DMS53 (cell line): Measurements from ENCODE around the gene DLAT.
"Not testable (repeated sequence)": the region's sequence is repeated elsewhere in the genome, so short reads cannot be mapped to it uniquely, and the experiment has no call there.

Experiments
- DNase-seq: peaks from one replicate; lab custom pipeline; 2025; lab: John Stamatoyannopoulos, UW

The DLAT gene

DNA sequence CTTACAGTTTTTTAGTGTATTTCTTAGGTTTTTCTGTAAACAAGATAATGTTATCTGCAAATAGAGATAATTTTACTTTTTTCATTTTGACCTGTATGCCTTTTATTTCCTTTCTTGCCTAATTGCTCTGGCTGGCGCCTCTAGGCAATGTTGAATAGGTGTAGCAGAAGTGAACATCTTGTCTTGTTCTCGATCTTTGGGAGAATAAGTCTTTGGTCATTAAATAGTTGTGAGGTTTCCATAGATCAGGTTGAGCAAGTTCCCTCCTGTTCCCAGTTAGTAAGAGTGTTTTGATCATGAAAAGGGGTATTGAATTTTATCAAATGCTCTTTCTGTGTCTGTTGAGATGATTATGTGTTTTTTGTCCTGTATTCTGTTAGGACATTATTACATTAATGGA is 24.6 kb downstream of the DLAT start:
- no peak for DNase-seq

DNA sequence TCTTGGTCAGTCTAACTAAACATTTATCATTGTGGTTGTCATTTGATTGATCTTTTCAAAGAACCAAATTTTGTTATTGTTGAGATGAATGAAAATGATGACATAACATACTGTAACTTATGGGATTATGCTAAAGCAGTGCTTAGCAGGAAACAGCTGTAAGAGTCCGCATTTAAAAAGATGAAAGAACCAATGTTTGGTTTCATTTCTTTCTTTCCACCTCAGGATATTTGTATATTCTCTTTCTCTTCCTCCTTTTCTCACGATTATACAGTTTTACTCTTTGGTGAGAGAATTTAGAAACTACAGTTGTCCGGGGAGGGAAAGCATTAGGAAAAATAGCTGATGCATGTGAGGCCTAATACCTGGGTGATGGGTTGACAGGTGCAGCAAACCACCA is 25.5 kb downstream of the DLAT start:
- no peak for DNase-seq

DNA sequence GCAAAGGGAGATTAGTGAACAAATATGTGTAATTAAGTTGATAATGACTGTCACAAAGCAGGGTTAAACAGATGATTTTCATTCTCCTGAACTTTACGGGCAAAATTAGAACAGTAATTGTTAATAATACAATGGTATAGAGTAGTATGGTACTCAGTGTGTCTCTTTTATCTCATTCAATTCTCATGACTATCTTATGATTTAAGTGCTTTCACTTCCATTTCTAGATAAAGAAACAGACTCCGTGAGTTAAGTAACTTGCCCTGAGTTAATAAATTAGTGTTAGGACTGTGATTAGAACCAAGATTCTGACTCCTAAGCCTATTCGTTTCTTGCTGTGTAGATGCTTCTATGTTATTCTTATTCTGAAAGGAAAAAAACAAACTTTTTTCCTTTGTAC is 26.6 kb downstream of the DLAT start:
- no peak for DNase-seq

DNA sequence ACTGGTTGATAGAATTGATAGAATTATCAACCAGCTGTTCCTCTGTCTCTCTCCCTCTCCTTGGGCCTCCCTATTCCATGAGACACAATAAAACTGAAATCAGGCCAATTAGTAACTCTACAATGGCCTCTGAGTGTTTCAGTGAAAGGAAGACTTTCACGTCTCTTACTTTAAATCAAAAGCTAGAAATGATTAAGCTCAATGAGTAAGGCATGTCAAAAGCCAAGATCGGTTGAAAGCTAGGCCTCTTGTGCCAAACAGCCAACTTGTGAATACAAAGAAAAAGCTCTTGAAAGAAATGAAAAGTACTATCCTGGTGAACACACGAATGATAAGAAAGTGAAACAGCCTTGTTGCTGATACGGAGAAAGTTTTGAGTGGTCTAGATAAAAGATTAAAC is 32.0 kb downstream of the DLAT start:
- DNase-seq, result no peak

DNA sequence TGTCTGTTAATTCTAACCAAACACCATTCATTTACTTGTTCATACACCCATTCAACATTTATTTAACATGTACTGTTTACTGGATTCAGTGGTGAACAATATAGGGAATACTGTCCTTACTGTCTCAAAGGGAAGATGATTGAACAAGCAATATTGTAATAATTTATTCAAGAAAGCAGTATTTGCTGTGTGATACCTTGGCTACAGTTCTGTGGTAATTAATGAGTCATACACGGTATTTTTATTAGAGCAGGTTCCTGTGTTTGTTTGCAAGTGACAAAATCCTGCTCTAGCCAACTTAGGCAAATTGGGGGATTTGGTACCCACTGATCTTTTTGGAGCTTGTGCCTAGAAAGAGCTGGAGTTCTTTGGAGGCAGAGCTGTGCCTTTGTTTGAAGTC is 32.9 kb downstream of the DLAT start:
- DNase-seq, result no peak

DNA sequence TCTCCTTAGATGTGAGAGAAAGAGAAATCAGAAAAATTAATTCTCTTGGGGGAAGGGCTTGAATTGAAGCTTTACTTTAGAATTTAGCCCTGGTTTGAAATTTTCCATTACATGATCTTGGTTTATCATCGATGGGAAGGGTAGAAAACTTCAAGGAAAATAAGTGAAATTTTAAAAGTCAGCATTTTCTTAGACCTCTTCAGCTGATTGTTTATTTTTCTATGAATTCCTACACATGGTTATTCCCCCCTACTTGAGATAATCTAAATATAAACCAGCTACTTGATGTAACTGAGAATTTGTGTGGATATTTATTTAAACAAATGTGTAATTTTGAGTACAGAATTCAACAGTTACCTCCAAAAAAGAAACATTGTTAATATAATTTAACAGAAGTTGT is 37.7 kb downstream of the DLAT start:
- no peak for DNase-seq

DNA sequence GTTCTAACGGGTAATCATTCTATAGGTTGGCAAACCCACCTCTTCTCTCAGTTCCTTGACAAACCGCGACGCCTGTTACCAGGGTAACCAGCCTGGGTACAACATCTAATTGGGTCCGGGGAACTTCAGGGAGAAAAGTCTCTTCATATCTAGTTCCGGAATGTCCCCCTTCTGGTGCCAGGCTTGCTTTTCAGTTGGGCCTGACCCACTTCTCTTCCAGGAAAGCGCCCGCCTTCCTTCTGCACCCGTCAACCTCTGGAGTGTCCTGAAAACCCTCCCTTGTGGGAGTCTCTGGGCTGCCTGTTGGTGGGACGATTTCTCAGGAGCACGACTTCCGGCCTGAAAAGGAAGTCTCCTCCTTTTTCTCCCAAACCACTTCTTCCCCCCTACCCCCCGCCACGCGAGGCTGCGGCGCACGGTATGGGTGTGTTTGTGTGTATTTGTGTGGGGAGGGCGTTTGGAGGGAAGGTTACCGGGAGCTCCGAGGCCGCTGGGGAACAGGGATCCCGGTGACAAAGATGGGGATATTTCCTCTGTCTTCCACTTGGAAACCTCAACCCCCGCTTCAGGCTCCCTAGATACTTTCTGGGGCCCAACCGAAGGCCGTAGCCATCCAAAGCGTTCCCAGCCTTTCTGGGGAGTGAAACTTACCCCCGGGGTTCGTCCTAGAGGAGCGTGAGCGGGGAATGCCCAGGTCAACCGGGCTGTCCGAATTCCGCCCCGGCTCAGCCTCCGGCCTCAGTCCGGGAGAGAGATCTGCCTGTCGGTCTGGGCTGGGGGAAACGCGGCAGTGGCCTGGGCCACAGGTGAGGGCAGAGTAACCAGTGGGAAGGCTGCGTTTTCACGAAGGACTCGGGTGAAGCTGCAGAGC is 49.0 kb downstream of the DLAT start, which contains the start of the genes NKAPD1 and PIH1D2:
NKAPD1 (plus strand) TSS at position 359 of the 871 bp plus-strand sequence. CDS start 1,276 bp downstream, outside the sequence.
PIH1D2 (minus strand) TSS at position 77 of the 871 bp plus-strand sequence. CDS start 843 bp downstream, outside the sequence.
- peak; percentile 93 for DNase-seq

DNA sequence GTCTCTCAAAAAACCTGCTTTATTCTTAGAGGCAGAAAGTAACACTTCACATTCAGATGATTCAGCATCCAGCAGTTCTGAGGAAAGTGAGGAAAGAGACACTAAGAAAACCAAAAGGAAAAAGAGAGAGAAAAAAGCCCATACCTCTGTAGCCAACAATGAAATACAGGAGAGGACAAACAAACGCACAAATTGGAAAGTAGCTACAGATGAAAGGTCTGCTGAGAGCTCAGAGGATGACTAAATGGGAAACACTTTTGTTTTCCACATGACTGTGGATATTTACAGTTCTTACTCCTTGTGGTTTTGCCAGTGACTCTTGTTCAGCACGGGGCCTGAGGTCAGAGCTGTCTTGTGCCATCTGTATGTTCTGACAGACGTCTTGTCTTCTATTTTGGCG is 57.5 kb downstream of the DLAT start:
- no peak for DNase-seq

DNA sequence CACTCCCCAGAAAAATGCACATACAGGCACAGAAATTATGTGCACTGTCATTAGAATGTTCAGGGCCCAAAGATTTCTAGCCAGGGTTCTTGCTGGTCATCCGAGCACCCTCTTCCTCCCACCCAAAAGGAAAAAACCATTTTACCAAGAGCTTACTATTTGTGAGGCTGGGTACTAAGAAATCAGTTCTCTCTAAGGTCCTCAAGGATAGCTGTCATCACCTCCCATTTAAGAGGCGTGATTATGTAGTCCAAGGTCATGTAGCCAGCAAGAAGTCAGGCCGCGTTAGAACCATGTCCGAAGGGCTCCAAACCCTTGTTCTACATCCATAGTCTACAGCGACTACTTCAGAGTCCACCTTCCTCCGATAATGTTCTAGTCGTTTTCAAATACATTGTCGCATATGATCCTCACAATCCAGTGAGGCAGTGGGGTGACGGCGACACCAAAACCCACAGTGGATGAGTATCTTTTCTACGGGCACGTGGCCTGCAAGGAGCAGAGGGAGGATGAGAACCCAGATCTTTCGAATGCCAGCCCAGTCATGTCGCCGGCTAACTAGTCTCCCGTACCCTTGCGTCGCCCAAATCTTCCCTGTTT is 60.7 kb downstream of the DLAT start:
- DNase-seq, result peak; percentile 65

DNA sequence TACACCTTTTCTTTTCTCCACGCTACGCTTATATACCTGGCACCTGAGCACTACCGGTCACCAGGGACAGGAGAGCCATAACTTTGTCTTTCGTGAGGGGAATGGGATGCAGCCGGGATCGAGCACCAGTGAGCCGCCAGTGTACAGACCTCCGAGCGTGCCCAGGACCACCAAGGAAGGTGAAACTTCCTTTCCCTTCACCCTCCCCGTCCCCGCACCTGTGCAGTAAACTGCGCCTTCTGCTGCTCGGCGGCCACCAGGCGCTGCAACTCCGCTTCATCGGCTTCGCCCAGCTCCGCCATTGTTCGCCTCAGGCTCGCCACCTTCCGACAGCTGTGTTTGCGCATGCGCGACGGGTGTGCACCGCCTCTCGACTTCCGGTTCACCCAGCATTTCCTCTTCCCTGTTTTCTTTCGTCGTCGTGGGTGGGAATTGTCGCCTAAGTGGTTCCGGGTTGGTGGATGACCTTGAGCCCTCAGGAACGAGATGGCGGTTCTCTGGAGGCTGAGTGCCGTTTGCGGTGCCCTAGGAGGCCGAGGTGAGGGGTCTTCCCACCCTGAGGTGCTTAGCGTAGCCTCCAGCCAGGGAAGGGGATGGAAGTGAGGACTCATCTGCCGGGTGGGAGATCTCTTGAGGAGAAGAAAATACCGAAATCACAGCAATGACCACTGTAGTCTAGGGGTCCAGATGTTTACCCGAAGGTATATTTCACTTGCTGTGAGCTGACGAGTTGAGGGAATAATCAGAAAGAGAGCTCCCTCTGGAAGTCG is 61.4 kb downstream of the DLAT start, which contains the start of the genes SDHD and TIMM8B:
SDHD (plus strand) TSS at position 452 of the 770 bp plus-strand sequence; CDS start at position 487, 35 bp downstream.
TIMM8B (minus strand) TSS at position 335 of the 770 bp plus-strand sequence; CDS start at position 302, 33 bp downstream.
- DNase-seq, result peak; percentile 98

DNA sequence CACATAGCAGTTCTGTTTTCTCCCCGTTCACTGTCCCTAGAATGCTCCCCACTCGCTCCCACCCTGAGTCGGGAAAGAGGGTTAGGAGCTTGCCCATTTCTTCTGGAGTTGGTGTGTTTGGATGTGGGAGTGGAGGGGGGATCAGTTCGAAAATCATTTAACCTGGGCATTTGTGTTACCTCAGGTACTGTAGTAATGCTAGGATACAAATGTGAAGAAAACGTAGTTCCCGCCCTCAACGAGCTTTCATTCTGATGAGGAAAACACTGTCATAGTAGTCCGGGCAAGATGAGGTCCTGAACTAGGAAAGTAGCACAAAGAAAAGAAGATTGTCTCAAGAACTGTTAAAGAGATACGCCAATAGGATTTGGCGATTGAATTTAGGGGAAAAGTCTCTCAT is 62.0 kb downstream of the DLAT start:
- DNase-seq, result no peak

DNA sequence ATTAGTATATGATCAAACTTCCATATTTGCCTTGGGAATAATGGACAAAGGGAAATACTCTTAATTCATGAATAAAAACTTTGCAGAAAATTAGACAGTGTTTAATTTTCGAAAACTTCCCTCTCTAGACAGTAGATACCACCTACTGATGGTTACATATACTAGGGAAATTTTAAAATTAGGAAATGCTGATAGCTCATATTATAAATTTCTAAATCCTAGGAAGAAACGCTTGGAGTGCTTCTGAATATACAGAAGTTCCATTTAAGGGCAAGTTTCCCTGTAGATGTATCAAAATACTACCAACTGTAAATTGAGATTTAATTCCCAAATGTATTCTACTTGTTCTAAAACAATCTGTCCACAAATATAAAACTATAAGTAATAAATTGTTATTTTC is 70.1 kb downstream of the DLAT start:
- not testable (repeated sequence) for DNase-seq

DNA sequence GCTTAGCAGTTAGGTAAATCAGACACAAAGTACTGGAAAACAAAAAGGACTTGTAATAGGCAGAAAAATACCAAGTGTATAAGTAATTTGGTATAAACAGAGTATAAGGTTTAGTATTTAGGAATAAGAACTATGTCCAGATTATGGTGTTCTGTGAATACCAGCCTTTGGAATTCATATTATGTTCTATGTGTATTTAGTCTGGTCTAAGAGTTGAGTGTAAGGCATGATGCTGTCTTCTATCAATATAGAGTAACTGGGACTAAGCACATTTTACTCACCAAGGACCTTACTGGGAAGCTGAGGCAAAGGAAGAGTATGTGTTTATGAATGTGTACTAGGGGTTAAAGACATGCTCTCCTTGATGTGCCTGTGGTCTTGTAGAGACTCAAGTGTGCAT is 71.0 kb downstream of the DLAT start:
- DNase-seq, result no peak

DNA sequence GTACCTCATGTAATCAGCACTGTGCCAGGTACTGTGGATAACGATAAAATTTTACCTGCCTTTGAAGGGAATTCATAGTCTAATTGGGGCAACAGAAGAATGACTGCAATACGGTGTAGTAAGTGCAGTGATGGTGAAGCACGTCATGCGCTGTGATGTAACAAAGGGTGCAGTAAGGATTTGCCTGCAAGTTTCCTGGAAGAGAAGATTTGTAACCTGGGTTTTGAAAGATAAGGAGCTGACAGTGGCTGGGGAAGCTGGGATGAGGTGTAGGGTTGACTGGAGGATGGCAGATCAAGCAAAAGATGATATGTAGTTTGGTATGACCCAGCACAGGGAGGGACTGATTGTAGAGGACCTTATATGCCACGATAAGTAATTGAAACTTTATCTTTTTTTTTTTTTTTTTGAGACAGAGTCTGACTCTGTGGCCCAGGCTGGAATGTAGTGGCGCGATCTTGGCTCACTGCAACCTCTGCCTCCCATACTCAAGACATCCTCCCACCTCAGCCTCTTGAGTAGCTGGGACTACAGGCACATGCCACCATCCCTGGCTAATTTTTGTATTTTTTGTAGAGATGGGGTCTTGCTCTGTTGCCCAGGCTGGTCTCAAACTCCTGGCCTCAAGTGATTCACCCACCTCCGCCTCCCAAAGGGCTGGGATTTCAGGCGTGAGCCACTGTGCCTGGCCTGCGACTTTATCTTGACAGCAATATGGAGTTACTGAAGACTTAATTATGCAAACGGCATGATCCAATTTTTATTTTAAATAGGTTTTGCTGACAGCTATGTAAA is 72.7 kb downstream of the DLAT start:
- DNase-seq, result no peak

DNA sequence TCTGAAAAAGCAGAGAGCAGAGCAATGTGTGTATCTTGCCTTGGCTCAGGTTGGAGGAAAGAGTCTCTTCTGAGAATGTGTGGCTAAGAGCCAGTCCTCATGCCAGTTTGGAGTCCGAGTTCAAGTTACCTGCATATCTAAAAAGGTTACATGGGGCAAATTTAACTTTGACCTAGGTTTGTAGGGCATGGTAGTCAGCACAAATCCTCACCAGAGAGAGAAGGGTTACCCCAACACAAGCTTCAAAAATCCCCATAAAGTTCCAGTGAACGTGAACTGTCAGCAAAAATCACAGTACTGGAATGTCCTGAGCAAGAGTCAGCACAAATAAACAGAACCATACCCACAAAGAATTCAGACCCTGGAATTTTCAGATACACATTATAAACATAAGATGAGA is 75.3 kb downstream of the DLAT start:
- no peak for DNase-seq

DNA sequence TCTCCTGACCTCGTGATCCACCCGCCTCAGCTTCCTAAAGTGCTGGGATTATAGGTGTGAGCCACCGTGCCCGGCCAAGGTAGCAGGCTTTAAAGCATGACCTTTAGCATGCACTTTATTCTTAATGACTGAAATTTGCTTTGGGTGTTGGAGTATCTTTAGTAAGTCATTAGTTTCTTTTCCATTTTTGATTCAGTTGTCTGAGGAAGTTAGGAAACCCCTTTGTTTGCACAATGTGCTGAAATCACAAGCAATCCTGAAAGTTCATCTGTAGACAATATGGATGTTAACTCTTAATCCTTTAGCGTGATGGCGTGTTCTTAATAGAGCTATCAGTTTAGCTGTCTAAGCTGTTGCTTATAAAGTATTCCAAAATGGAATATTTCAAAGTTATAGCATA is 78.2 kb downstream of the DLAT start:
- DNase-seq, result no peak

DNA sequence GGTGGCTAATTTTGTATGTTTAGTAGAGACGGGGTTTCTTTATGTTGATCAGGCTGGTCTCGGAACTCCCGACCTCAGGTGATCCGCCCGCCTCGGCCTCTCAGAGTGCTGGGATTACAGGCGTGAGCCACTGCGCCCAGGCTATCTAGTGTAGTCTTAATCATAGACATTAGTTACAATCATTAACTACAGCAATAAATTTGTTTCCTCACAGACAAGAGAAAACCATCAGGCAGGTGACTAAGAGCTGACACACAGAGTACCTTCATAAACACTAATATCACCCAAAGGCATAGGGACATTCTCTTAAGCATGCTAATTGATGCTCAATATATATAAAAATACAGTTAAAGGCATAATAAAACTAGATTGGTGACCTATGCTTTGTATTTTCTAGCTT is 80.9 kb downstream of the DLAT start:
- DNase-seq, result no peak
